Naive thymus-derived CD8-positive, alpha-beta T cell (primary cell): Measurements from ENCODE around the gene NUAK1. TPM values are rescaled to one million over a fixed set of nuclear protein-coding genes. Genes with fewer than 3 reads are reported as not detected.

Source experiments
- ATAC-seq, 2 donors: fragments of 150-1000 bp; cut with Tn5 transposase in 1 of 2; sonication (Bioruptor Pico), chemical (Tn5 transposase) in 1 of 2; 1 replicate in 1 of 2; 2 replicates in 1 of 2; pipeline ENCODE4 v1.10.0; 2021; ENCODE audit warnings: mild to moderate bottlenecking in 2 of 2, moderate library complexity in 2 of 2
- POLR2A ChIA-PET: fragments of 350-600 bp; sonication (Branson Sonifier 250); formaldehyde crosslinking; loops from one replicate; lab custom pipeline; 2021; ENCODE audit warnings: antibody characterized with exemption; lab: Charles Lee
- DNase-seq, 10 donors: peaks; one replicate each; pipeline versions ENCODE4 v3.0.0 to v3.0.0-alpha.2; 2020 to 2022
- H3K27ac Mint-ChIP-seq, 10 donors: one replicate each; pipeline ENCODE4 v1.8.0; 2020 to 2022; ENCODE audit warnings: mild to moderate bottlenecking in 10 of 10, mixed read lengths in 10 of 10, moderate library complexity in 4 of 10, inconsistent platforms in 1 of 10
- H3K27me3 Mint-ChIP-seq, 5 donors: one replicate each; pipeline ENCODE4 v1.8.0; 2021 to 2022; ENCODE audit warnings: mixed read lengths in 5 of 5
- H3K36me3 Mint-ChIP-seq, 3 donors: one replicate each; pipeline ENCODE4 v1.8.0; 2020 to 2022; ENCODE audit warnings: mixed read lengths in 3 of 3, mild to moderate bottlenecking in 2 of 3, inconsistent platforms in 1 of 3
- H3K4me1 Mint-ChIP-seq, 4 donors: one replicate each; pipeline ENCODE4 v1.8.0; 2021 to 2022; ENCODE audit warnings: mixed read lengths in 4 of 4
- H3K4me3 Mint-ChIP-seq, 10 donors: one replicate each; pipeline ENCODE4 v1.8.0; 2020 to 2022; ENCODE audit warnings: mild to moderate bottlenecking in 10 of 10, mixed read lengths in 10 of 10, moderate library complexity in 6 of 10, inconsistent platforms in 1 of 10
- H3K9me3 Mint-ChIP-seq, 9 donors: one replicate each; pipeline ENCODE4 v1.8.0; 2020 to 2022; ENCODE audit warnings: mixed read lengths in 9 of 9, mild to moderate bottlenecking in 3 of 9, inconsistent platforms in 1 of 9, moderate library complexity in 1 of 9
- polyA plus RNA-seq, 3 donors: library from polyadenylated mRNA; unstranded; fragments of 300-500 nt; fragmentation: Illumina TruSeq; gene quantifications; one replicate each; pipeline ENCODE4 v1.2.3, GENCODE V29; 2021
- total RNA-seq, 8 experiments: library from RNA in 2 of 8; stranded (reverse) in 2 of 8; gene quantifications; one replicate each; pipeline ENCODE4 v1.2.3 and lab custom pipeline; 2021 to 2026

NUAK1 gene
- total and polyA plus RNA-seq, 5 experiments from 2014 or later: 0.08 TPM; not detected in 4

- Mint-ChIP-seq H3K27me3 (peaks cover 2 to 27% (median 11%) of the 10 kb centered on the region in 5 donors), H3K27ac (no peak overlapping the region), H3K4me3 (no peak overlapping the region), H3K9me3 (no peaks in the 10 kb centered on the region), H3K4me1 (no peaks in the 10 kb centered on the region), H3K36me3 (no peaks in the 10 kb centered on the region)
- no peak for ATAC-seq
- DNase-seq: no peak
- POLR2A ChIA-PET: no interaction called here
These were observed 15.1 kb downstream of the NUAK1 start for GRCh38 chr12:106123551-106124081.

GRCh38 chr12:106123110-106123509 lies 15.6 kb downstream of the NUAK1 start:
- no peaks in the 10 kb centered on the region for H3K36me3 Mint-ChIP-seq
- DNase-seq: no peak
- POLR2A ChIA-PET: no interaction called here
- H3K27me3 Mint-ChIP-seq: peaks cover 2 to 32% (median 13%) of the 10 kb centered on the region in 5 donors
- H3K4me3 Mint-ChIP-seq: no peak overlapping the region
- no peaks in the 10 kb centered on the region for H3K9me3 Mint-ChIP-seq
- H3K27ac Mint-ChIP-seq: no peak overlapping the region
- no peak for ATAC-seq
- H3K4me1 Mint-ChIP-seq: no peaks in the 10 kb centered on the region

GRCh38 chr12:106122004-106122403 lies 16.8 kb downstream of the NUAK1 start:
- no peak for ATAC-seq
- no peak for DNase-seq
- Mint-ChIP-seq H3K27me3 (peaks cover 0 to 43% (median 13%) of the 10 kb centered on the region in 5 donors), H3K36me3 (no peaks in the 10 kb centered on the region), H3K4me1 (no peaks in the 10 kb centered on the region), H3K4me3 (no peak overlapping the region), H3K9me3 (no peaks in the 10 kb centered on the region), H3K27ac (no peak overlapping the region)
- POLR2A ChIA-PET: no interaction called here

GRCh38 chr12:106120519-106121105 lies 18.1 kb downstream of the NUAK1 start:
- Mint-ChIP-seq H3K36me3 (no peaks in the 10 kb centered on the region), H3K9me3 (no peaks in the 10 kb centered on the region), H3K4me3 (no peak overlapping the region), H3K4me1 (no peaks in the 10 kb centered on the region), H3K27me3 (peaks cover 0 to 57% (median 14%) of the 10 kb centered on the region in 5 donors), H3K27ac (no peak overlapping the region)
- POLR2A ChIA-PET: no interaction called here
- no peak for ATAC-seq
- DNase-seq: no peak

- Mint-ChIP-seq H3K27me3 (peaks cover 0 to 57% (median 14%) of the 10 kb centered on the region in 5 donors), H3K36me3 (no peaks in the 10 kb centered on the region), H3K4me3 (no peak overlapping the region), H3K4me1 (no peaks in the 10 kb centered on the region), H3K9me3 (no peaks in the 10 kb centered on the region), H3K27ac (no peak overlapping the region)
- ATAC-seq: no peak
- no peak for DNase-seq
- POLR2A ChIA-PET: no interaction called here
These were observed 19.5 kb downstream of the NUAK1 start for GRCh38 chr12:106119301-106119700.

GRCh38 chr12:106118381-106119130 lies 20.2 kb downstream of the NUAK1 start:
- Mint-ChIP-seq H3K4me1 (no peaks in the 10 kb centered on the region), H3K9me3 (no peaks in the 10 kb centered on the region), H3K27ac (no peak overlapping the region), H3K4me3 (no peak overlapping the region), H3K27me3 (peaks cover 0 to 57% (median 14%) of the 10 kb centered on the region in 5 donors), H3K36me3 (no peaks in the 10 kb centered on the region)
- POLR2A ChIA-PET: no interaction called here
- ATAC-seq: no peak
- DNase-seq: no peak

GRCh38 chr12:106115440-106115839 lies 23.3 kb downstream of the NUAK1 start:
- DNase-seq (no peak), ATAC-seq (no peak)
- Mint-ChIP-seq H3K4me3 (no peak overlapping the region), H3K27ac (no peak overlapping the region), H3K27me3 (peaks cover 0 to 34% (median 17%) of the 10 kb centered on the region in 5 donors), H3K4me1 (peaks cover 0 to 3% (median 0%) of the 10 kb centered on the region in 4 donors), H3K36me3 (no peaks in the 10 kb centered on the region), H3K9me3 (no peaks in the 10 kb centered on the region)
- POLR2A ChIA-PET: no interaction called here

- Mint-ChIP-seq H3K36me3 (no peaks in the 10 kb centered on the region), H3K9me3 (no peaks in the 10 kb centered on the region), H3K4me1 (peaks cover 0 to 3% (median 0%) of the 10 kb centered on the region in 4 donors), H3K4me3 (no peak overlapping the region), H3K27ac (no peak overlapping the region), H3K27me3 (peaks cover 0 to 43% (median 20%) of the 10 kb centered on the region in 5 donors)
- DNase-seq: no peak
- POLR2A ChIA-PET: no interaction called here
- no peak for ATAC-seq
These were observed 24.2 kb downstream of the NUAK1 start for GRCh38 chr12:106114447-106115068.

GRCh38 chr12:106113824-106114446 lies 24.8 kb downstream of the NUAK1 start:
- peaks cover 0 to 3% (median 0%) of the 10 kb centered on the region in 4 donors for H3K4me1 Mint-ChIP-seq
- H3K27me3 Mint-ChIP-seq: peaks cover 4 to 49% (median 24%) of the 10 kb centered on the region in 5 donors
- H3K9me3 Mint-ChIP-seq: no peaks in the 10 kb centered on the region
- no peak for ATAC-seq
- no peak for DNase-seq
- POLR2A ChIA-PET: no interaction called here
- no peak overlapping the region for H3K27ac Mint-ChIP-seq
- H3K36me3 Mint-ChIP-seq: no peaks in the 10 kb centered on the region
- H3K4me3 Mint-ChIP-seq: no peak overlapping the region

- Mint-ChIP-seq H3K4me1 (peaks cover 0 to 3% (median 0%) of the 10 kb centered on the region in 4 donors), H3K9me3 (no peaks in the 10 kb centered on the region), H3K36me3 (no peaks in the 10 kb centered on the region), H3K27ac (no peak overlapping the region), H3K27me3 (peaks cover 4 to 46% (median 21%) of the 10 kb centered on the region in 5 donors), H3K4me3 (no peak overlapping the region)
- POLR2A ChIA-PET: no interaction called here
- DNase-seq (no peak), ATAC-seq (no peak)
These were observed 25.3 kb downstream of the NUAK1 start for GRCh38 chr12:106113446-106113823.

- H3K27ac Mint-ChIP-seq: no peak overlapping the region
- POLR2A ChIA-PET: no interaction called here
- H3K9me3 Mint-ChIP-seq: no peaks in the 10 kb centered on the region
- peaks cover 0 to 3% (median 0%) of the 10 kb centered on the region in 4 donors for H3K4me1 Mint-ChIP-seq
- H3K36me3 Mint-ChIP-seq: no peaks in the 10 kb centered on the region
- DNase-seq (no peak), ATAC-seq (no peak)
- H3K27me3 Mint-ChIP-seq: peaks cover 4 to 45% (median 20%) of the 10 kb centered on the region in 5 donors
- H3K4me3 Mint-ChIP-seq: no peak overlapping the region
These were observed 25.7 kb downstream of the NUAK1 start for GRCh38 chr12:106113042-106113441.

- ATAC-seq: no peak
- peaks cover 6 to 45% (median 27%) of the 10 kb centered on the region in 5 donors for H3K27me3 Mint-ChIP-seq
- H3K36me3 Mint-ChIP-seq: no peaks in the 10 kb centered on the region
- no peak overlapping the region for H3K4me3 Mint-ChIP-seq
- H3K9me3 Mint-ChIP-seq: no peaks in the 10 kb centered on the region
- H3K27ac Mint-ChIP-seq: no peak overlapping the region
- peaks cover 0 to 3% (median 0%) of the 10 kb centered on the region in 4 donors for H3K4me1 Mint-ChIP-seq
- no peak for DNase-seq
- POLR2A ChIA-PET: no interaction called here
These were observed 26.5 kb downstream of the NUAK1 start for GRCh38 chr12:106112145-106112821.
